Fibroblast of lung (primary cell): ENCODE data around the gene SLC66A1. TPM values are rescaled to one million over a fixed set of nuclear protein-coding genes. Genes with fewer than 3 reads are reported as not detected.

ENCODE experiments used
- DNase-seq, 2 donors: peaks; one replicate each; pipeline versions ENCODE4 v3.0.0 to v3.0.0-alpha.2; 2010; ENCODE audit warnings: low read depth in 2 of 2
- H2AFZ ChIP-seq: 2 replicates; pipeline ENCODE4 v1.5.1; 2012; ENCODE audit warnings: low read length, control low read depth, inconsistent platforms
- H3K27ac ChIP-seq: 2 replicates; pipeline ENCODE4 v1.5.1; 2011; ENCODE audit warnings: low read length, control low read depth; ENCODE audit not compliant: insufficient read depth
- H3K27me3 ChIP-seq: 2 replicates; pipeline ENCODE4 v1.5.1; 2011; ENCODE audit warnings: mild to moderate bottlenecking, low read length; ENCODE audit not compliant: control insufficient read depth, insufficient read depth
- H3K36me3 ChIP-seq: 2 replicates; pipeline ENCODE4 v1.5.1; 2011; ENCODE audit warnings: low read length; ENCODE audit not compliant: control insufficient read depth, insufficient read depth
- H3K4me1 ChIP-seq: 2 replicates; pipeline ENCODE4 v1.5.1; 2011; ENCODE audit warnings: low read length; ENCODE audit not compliant: control insufficient read depth, insufficient read depth; ENCODE audit errors: extremely low read depth
- H3K4me2 ChIP-seq: 2 replicates; pipeline ENCODE4 v1.5.1; 2011; ENCODE audit warnings: low read length, control low read depth; ENCODE audit not compliant: insufficient read depth; ENCODE audit errors: extremely low read depth
- H3K4me3 ChIP-seq, 4 experiments: fragments of 200-600 bp in 1 of 4; sonication (generic) in 1 of 4; replicated peaks in 1 of 4; 2 replicates each; pipeline ENCODE4 v1.5.1; 2011 to 2016; ENCODE audit warnings: low read length in 4 of 4, low read depth in 3 of 4, mild to moderate bottlenecking in 3 of 4, control low read depth in 2 of 4, inconsistent platforms in 1 of 4, mixed read lengths in 1 of 4; ENCODE audit not compliant: insufficient read depth in 1 of 4; ENCODE audit errors: control extremely low read depth in 1 of 4
- H3K79me2 ChIP-seq: 2 replicates; pipeline ENCODE4 v1.5.1; 2012; ENCODE audit warnings: mild to moderate bottlenecking, low read length, inconsistent platforms; ENCODE audit not compliant: control insufficient read depth, insufficient read depth
- H3K9ac ChIP-seq: 2 replicates; pipeline ENCODE4 v1.5.1; 2011; ENCODE audit warnings: mild to moderate bottlenecking, low read length, control low read depth; ENCODE audit not compliant: insufficient read depth
- H3K9me3 ChIP-seq: 2 replicates; pipeline ENCODE4 v1.5.1; 2012; ENCODE audit warnings: low read depth, low read length; ENCODE audit not compliant: control insufficient read depth, insufficient read depth
- H4K20me1 ChIP-seq: 2 replicates; pipeline ENCODE4 v1.5.1; 2011; ENCODE audit warnings: low read length; ENCODE audit not compliant: control insufficient read depth, insufficient read depth; ENCODE audit errors: extremely low read depth
- CTCF ChIP-seq, 2 donors: IDR thresholded peaks in 1 of 2; conservative IDR thresholded peaks in 1 of 2; 1 replicate in 1 of 2; 2 replicates in 1 of 2; pipeline ENCODE4 v1.5.1; 2011 to 2012; ENCODE audit warnings: low read length in 2 of 2, control low read depth in 1 of 2, inconsistent platforms in 1 of 2, low read depth in 1 of 2, mild to moderate bottlenecking in 1 of 2
- EZH2 ChIP-seq: IDR thresholded peaks from 2 replicates; pipeline ENCODE4 v1.5.1; 2012; ENCODE audit warnings: low read length, control low read depth, mild to moderate bottlenecking; ENCODE audit errors: missing control alignments
- polyA plus RNA-seq, 2 donors: library from polyadenylated mRNA; depleted of rRNA in 1 of 2; stranded (reverse) in 1 of 2; unstranded in 1 of 2; fragments of >200 nt; gene quantifications; 2 replicates each; pipeline ENCODE4 v1.2.1, GENCODE V29; 2011 to 2012; ENCODE audit warnings: missing spikeins in 1 of 2
- total RNA-seq: library from RNA; depleted of rRNA; stranded (reverse); fragments of >200 nt; gene quantifications from 2 replicates; pipeline ENCODE4 v1.2.1, GENCODE V29; 2014

SLC66A1 gene
- total and polyA plus RNA-seq, 2 donors (not counting 1 experiment from before 2014, with no cell fraction given) = 7.1 to 18.3 TPM

- no peaks in the 10 kb centered on the region for H3K9me3 ChIP-seq
- TF ChIP-seq CTCF (conservative IDR thresholded peaks at IDR 0.05 in 1 of 2, IDR thresholded peaks at IDR 0.05 in 1 of 2; ENCODE audit: low read depth in 1 of 2, low read length in 2 of 2) = no peak
- no peak for TF ChIP-seq EZH2
- H4K20me1 ChIP-seq = no peaks in the 10 kb centered on the region
- H3K27ac ChIP-seq = no peak overlapping the region
- peaks cover 10% of the 10 kb centered on the region for H3K4me1 ChIP-seq
- H3K79me2 ChIP-seq = no peaks in the 10 kb centered on the region
- no peak overlapping the region for H3K4me2 ChIP-seq
- DNase-seq = no peak
- H2AFZ ChIP-seq = no peak overlapping the region
- peaks cover 34% of the 10 kb centered on the region for H3K36me3 ChIP-seq
- H3K27me3 ChIP-seq = no peaks in the 10 kb centered on the region
- H3K9ac ChIP-seq = no peak overlapping the region
- no peak overlapping the region for H3K4me3 ChIP-seq
Measured at GRCh38 chr1:19346026-19346425, 33.9 kb downstream of the SLC66A1 start.

GRCh38 chr1:19347533-19348172 is 35.5 kb downstream of the SLC66A1 start:
- Histone ChIP-seq H3K4me2 (no peak overlapping the region), H3K9ac (no peak overlapping the region), H3K4me3 (no peak overlapping the region), H3K27ac (no peak overlapping the region), H3K79me2 (no peaks in the 10 kb centered on the region), H3K9me3 (no peaks in the 10 kb centered on the region), H3K36me3 (peaks cover 33% of the 10 kb centered on the region), H2AFZ (no peak overlapping the region), H4K20me1 (no peaks in the 10 kb centered on the region), H3K27me3 (no peaks in the 10 kb centered on the region), H3K4me1 (peaks cover 10% of the 10 kb centered on the region)
- TF ChIP-seq CTCF (conservative IDR thresholded peaks at IDR 0.05 in 1 of 2, IDR thresholded peaks at IDR 0.05 in 1 of 2; ENCODE audit: low read depth in 1 of 2, low read length in 2 of 2) = no peak
- TF ChIP-seq EZH2 = no peak
- no peak for DNase-seq

GRCh38 chr1:19348441-19349198 is 36.5 kb downstream of the SLC66A1 start:
- peaks cover 29% of the 10 kb centered on the region for H3K36me3 ChIP-seq
- no peak for DNase-seq
- H3K27me3 ChIP-seq = no peaks in the 10 kb centered on the region
- peaks cover 10% of the 10 kb centered on the region for H3K4me1 ChIP-seq
- TF ChIP-seq EZH2 (no peak), CTCF (conservative IDR thresholded peaks at IDR 0.05 in 1 of 2, IDR thresholded peaks at IDR 0.05 in 1 of 2; ENCODE audit: low read depth in 1 of 2, low read length in 2 of 2) (no peak)
- no peak overlapping the region for H2AFZ ChIP-seq
- H3K79me2 ChIP-seq = no peaks in the 10 kb centered on the region
- no peak overlapping the region for H3K9ac ChIP-seq
- H3K4me3 ChIP-seq = no peak overlapping the region
- H3K4me2 ChIP-seq = no peak overlapping the region
- no peaks in the 10 kb centered on the region for H4K20me1 ChIP-seq
- no peaks in the 10 kb centered on the region for H3K9me3 ChIP-seq
- no peak overlapping the region for H3K27ac ChIP-seq
